ENCODE results near the gene MRPS12.

Gene MRPS12

GRCh38 chr19:38977445-38978325 lies 46.9 kb downstream of the MRPS12 start:
- peak; percentile 51 to 69 for DNase-seq

- DNase-seq = no peak
Observed at GRCh38 chr19:38978326-38978689, 47.6 kb downstream of the MRPS12 start.

- DNase-seq = no peak
Observed at GRCh38 chr19:38979812-38980211, 49.1 kb downstream of the MRPS12 start.

GRCh38 chr19:38980583-38981374 lies 50.0 kb downstream of the MRPS12 start:
- no peak for DNase-seq
